Fibroblast of skin of back (primary cell): ENCODE measurements around the gene DYNLT1.
"Not testable (repeated sequence)": the region's sequence is repeated elsewhere in the genome, so short reads cannot be mapped to it uniquely, and the experiment has no call there.

ENCODE experiments used
- DNase-seq: peaks from one replicate; pipeline ENCODE4 v3.0.0-alpha.2; 2013

The DYNLT1 gene

DNA sequence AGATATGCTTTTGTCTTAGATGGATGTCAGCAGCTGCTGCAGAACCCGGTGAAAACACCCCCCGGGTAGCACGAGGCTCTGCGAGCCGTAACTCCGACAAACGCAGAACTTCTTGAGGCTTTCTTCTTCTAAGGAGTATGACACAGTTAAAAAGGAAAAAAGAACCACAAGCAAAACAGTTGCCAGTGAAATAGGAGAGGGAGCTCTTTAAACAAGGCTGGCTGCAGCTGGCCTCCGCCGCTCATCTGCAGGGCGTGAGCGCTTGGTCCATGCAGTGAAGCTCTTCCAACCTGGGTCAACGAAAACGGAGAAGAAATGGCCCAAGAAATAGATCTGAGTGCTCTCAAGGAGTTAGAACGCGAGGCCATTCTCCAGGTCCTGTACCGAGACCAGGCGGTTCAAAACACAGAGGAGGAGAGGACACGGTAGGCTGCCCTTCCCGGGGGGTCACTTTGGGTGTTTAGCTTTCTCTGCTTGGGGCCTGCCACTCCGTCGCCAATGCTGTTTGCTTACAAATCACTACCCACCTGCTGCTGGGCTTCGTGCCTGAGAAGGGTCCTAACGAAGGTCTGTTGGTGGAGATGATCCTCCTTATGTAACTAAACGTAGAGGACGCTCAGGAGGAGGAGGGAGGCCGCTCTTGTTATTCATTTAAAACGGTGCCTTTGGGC lies 18.5 kb upstream of the DYNLT1 start:
- DNase-seq, result no peak

GRCh38 chr6:158662607-158662953 lies 18.0 kb upstream of the DYNLT1 start:
- DNase-seq, result no peak

DNA sequence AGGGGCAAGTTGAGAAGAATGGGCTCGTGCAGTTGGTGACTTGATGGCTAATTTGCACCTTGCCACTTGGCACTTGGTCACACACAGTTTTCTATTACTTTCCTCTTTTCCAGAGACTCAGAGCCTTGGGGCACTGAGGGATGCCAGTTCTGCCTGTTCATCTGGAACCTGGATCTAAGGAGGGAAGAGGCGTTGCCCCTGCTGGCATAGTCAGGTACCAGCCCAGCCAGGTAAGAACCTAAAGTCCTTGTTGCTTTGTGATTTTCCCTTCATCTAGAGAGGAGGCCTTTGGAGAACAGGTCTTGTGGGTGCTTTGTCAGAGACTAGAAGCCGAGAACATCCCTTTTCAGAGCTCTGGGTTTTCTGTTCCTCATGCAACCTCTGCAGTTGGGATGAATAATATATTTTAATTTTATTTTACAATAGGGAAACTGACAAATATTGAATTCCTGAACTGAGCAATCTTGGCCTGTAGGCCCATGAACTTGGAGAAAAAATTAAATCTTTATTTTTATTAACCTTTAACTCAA lies 16.7 kb upstream of the DYNLT1 start:
- DNase-seq, result no peak

GRCh38 chr6:158660333-158660754 lies 15.8 kb upstream of the DYNLT1 start:
- DNase-seq, result peak; percentile 23

- DNase-seq, result peak; percentile 28
Observed at GRCh38 chr6:158656986-158657385, 12.4 kb upstream of the DYNLT1 start.

DNA sequence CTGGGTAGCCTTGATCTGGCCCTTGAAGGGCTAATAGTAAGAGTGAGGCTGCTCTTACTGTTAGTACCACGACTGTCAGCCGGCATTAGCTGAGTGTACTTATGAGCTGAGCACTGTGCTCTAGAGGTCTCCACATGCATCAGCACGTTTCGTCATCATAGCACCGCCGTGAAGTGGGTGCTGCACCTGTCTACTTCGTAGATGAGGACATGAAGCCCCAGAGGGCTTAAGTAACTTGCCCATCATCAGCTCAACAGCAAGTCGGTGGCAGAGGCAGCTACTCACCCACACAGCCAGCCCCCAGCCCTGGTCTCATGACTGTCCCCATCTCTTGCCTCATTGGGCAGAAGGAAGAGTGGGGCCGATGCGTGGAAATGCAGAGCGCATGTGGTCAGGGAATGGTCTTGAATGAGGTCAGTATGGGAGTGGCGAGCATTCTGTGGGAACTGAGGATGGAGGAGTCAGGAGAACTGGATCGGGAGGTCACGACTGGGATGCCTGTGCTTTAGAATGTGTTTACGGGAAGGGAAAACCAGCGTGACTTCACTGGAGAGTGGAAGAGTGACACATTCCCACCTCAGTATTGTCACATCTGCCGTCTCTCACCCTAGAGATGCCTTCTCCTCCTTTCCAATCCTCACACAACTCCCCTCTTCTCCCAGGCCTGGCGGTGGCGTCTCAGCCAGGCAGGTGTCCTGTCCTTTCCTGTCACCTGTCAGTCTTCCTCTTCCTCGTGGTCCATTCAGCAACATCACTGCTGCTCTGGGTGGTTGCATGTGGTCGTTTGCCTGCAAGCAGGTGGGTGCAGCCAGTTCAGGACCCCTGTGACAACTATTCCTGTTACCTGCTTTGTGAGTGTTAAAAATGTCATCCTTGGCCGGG lies 11.3 kb upstream of the DYNLT1 start:
- no peak for DNase-seq

DNA sequence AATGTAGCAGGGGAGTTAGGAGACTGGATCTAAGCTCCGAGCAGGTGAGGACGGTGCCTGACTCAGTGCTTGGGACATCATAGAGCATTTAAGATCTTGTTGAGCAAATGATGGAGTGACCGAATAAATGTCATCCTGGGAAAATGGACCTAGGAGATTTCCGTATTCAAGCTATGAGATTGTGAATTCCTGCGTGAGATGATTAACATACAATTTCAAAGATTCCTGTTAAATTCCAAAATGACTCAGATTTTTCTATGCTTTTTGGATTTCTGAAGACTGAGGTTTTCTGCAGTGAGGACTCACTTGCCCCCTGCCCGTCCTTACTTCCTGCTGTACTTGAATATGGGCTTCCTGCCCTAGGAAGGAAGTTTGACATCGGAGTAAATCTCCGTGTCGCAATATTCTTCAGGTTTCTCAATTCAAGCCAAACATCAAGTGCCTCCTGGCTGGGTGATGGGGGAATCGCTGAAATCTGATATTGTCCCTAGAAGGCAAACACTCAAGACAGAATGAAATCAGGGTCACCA lies 10.5 kb upstream of the DYNLT1 start:
- DNase-seq, result peak; percentile 81

- DNase-seq, result peak; percentile 89
Observed at GRCh38 chr6:158654498-158654897, 10.0 kb upstream of the DYNLT1 start.

DNA sequence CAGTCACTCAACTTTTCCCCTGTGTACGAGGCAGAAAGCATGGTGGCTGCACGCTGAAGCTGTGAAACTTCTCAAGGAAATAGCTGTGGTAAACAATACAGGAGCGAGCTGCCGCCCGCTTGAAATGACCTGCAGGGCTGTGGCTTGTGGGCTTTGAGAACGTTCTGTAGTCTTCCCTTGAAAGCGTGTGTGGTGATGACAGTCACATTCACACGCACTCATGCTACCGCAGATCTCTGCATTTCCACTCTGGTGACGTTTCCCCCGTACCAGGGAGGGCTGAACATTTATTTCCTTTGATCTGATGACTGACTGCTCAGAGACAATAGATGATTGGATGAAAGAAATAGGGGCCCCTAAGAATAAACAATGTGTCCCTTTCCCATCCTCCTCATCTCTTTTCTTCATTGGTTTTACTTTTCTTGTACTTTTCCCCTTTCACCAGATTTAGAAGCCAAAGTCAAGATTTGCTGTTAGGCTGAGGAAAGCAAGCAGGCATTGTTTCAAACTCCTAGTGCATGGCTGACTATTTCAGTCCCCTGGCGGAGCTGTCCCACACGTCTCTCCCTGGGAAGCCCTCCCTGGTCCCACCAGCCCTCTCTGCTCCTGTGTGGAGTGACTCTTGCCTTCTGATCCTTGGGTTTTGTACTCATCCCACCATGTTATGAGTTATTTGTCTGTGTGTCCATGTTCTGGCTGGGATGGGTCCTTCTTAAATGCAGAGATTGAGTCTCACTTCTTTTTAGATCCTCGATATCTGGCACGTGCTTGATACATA lies 9.2 kb upstream of the DYNLT1 start:
- peak; percentile 59 for DNase-seq

- DNase-seq, result not testable (repeated sequence)
Observed at GRCh38 chr6:158651981-158652737, 7.6 kb upstream of the DYNLT1 start.

- peak; percentile 90 for DNase-seq
Observed at GRCh38 chr6:158649289-158650143, 5.0 kb upstream of the DYNLT1 start, which contains the start of gene SYTL3. Gene SYTL3, plus strand, starts transcription at chr6:158650054. Its CDS starts 13,215 bp downstream, at chr6:158663269.

GRCh38 chr6:158648682-158649131 lies 4.2 kb upstream of the DYNLT1 start:
- peak; percentile 96 for DNase-seq

DNA sequence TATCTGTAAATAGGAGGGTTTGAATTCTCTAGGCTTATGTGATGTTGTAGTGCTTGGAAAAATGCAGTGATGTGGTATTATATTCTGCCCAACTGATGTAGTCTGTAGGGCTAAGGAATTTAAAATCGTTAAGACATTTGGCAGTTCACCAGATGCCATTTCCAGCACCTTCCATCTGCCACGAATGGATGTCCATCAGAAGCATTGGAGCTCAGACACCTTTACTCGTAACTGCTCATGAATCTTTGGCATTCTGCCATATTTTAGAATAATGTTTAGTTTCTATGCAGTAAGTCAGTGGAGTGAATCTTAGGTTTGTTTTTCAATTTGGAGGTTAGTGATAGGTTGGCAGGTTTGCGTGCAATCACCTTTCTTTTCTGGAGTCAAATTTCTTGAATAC lies 3.0 kb upstream of the DYNLT1 start:
- peak; percentile 32 for DNase-seq

GRCh38 chr6:158646023-158646910 lies 1.7 kb upstream of the DYNLT1 start:
- DNase-seq, result no peak

DNA sequence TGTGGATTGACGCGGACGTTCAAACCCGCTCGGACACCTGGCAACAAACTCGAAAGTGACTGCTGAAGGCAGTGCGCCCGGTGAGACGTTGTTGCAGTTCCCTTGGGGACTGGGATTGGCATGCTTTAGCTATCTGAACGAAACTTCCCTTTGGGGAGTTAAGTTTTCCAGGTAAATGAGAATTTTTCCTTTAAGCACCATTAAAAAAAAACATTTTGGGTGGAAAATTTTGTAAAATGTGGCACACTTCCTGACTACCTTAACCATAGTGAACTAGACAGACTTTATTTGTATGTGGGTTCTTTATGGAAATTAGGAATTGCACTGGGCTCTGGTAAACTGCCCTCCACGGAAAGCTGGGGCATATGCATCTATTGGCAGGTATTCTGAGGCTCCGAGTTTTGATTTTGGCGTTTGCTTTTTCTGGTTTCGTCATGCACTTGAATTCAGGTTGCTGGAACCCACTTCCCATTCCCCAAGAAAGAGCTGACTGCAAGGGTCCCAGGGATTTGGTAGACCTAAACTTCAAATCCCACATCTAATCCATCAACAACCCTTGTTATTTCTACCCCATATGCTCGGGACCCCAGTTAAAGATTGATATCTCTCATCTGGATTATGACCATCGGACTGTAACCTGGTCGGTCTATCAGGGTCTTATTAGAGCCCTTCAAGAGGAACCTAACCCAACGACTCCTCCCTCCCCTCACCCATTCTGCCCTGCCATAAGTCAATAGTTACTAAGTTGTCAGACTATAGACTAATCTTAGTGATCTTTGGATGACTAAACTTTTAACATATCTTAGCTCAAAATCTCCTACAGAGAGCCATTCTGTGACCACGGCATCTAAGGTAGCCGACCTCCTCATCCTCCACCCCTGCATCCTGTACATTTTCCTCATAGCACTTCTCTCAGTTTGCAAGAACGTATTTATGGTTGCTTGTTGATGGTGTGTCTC lies 800 bp upstream of the DYNLT1 start:
- no peak for DNase-seq

GRCh38 chr6:158643836-158644230 lies 710 bp downstream of the DYNLT1 start:
- peak; percentile 7 for DNase-seq

- DNase-seq, result peak; percentile 26
Observed at GRCh38 chr6:158642097-158642601, 2.4 kb downstream of the DYNLT1 start.

DNA sequence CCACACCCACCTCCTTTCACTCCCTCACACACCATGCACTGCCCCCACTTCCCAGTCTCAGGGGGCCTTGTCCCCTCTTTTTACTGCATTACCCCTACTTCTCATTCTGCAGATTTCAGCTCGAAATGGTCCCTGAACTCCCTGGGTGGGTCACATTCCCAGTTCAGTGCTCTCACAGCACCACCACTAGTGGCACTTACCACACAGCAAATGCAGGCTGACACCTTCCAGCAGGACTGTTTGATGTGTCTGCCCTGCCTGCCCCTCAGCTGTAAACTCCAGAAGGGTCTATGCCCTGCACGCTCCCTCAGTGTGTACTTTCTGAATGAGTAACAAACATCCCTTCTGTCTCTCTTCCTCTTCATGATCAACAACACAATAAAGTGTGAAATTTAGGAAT lies 4.0 kb downstream of the DYNLT1 start:
- no peak for DNase-seq
